Ammon's horn (tissue), 1 donor: Measurements from ENCODE around the gene SALL4.
"Not testable (repeated sequence)": the region's sequence is repeated elsewhere in the genome, so short reads cannot be mapped to it uniquely, and the experiment has no call there.

Source experiments
- DNase-seq: peaks from one replicate; pipeline ENCODE4 v3.0.0-alpha.2; 2016; ENCODE audit warnings: low spot score

The SALL4 gene

DNA sequence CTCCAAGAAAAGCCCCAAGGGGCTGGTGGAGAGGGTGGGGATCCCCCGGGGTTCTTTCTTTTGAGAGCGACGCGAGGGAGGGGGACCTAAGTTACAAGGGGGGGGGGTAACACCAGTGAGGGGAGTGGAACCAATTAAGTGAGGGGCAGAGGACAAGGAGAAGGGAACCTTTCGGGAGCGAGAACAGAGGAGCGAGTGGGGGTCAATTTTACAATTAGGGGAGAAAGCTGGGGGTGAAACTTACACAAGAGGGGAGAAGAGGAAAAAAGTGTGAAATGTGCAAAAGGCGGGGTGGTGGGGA lies 548 bp downstream of the SALL4 start:
- DNase-seq = no peak

DNA sequence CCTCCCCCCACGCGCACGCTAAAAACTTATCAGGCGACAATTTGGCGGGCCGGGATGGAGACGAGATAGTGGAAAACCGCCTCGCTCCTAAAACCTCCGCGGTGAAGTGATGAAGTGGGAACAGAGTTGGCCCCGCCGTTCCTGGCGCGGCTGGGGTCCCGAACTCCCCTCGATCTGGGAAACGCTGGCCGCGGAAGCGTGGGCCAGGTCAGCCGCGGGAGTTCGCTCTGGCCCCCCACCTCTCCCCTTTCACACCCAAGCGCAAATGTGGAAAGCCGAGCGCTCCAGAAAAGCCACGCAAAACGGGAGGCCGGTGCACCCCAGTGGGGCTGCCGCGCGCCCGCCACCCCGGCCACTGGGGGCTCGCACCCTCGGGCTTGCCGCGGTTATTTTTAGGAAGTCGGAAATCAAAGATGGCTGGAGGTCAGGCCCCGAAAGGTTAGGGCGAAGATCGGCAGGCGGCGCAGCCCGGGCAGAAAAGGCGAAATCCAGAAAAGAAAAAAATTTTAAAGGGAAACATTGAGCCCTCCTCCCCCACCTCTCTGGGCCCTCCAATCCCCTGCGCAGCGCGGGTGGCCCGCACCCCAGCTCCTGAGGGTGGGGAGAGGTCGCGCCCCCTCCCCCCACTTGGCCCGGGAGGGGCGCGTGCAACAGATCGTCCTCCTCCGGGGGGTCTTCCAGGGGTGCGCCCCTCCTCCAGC lies 1.0 kb downstream of the SALL4 start:
- DNase-seq = no peak

DNA sequence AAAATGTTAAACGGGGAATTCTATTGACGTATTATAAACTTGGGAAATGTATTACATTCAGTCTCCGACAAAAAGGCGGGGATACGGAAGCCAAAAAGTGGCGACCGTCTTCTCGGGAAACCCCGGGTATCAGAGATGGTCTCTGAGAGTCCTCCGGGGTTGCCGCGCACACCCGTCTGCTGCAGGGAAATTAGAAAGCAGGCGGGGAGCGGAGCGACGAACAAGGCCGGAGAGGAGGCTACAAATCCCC lies 1.5 kb downstream of the SALL4 start:
- no peak for DNase-seq

DNA sequence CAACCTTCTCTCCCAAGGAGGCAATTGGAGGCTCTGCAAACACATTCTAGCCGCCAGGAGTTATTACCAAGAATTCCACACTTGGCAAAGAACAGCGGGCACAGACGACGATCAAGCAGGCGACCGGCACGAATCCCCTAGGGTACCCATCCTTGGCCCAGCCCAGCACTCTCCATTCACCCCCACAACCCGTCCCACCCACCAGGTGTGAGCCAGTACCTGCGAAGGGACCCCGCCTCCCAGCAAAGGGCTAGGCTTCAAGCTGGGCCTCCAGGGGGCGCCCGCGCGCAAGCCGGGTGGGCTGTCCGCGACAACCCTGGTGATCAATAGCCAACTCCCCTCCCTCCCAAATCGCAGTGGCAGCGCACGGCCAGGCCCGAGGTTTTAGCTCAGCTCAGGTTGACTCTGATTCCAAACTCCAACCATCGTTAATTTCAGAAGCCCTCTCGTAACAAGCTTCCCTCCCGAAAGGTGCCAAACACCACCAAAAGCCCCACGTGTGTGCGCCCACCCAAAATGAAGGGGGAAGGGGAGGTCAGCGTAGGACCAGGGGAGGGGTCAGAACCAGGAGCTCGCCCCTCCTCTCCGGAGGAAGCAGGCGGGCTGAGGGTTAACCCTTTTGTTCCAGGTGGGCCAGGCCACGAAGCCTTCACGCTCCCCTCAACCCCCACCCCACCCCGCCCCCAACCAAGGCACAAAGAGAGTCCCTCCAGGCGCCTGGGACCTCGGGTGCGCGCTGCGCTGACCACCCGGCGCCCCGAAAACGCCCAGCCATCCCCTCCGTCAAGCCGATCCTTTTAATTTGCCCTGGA lies 2.1 kb downstream of the SALL4 start:
- DNase-seq = peak; percentile 36

DNA sequence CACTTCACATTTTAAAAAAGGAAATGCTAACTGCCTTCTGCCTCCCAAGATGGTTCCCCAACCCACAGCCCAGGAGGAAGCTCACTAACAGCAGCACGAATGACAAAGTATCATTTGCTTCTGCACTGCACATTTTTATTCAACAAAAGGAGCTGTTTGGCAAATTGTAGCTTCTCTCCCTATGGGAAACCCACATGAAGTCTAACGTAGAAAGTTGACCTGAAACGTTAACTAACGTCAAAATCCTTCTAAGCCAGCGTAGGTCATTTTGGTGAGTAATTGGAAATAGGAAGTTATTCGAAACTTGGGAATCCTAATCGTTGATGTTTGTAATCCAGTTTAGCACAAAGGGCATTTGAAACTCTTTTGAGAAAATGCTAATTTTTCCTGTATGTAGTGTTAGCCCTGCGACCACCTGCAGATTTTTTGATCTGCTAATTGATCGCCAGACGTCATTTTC lies 2.9 kb downstream of the SALL4 start:
- peak; percentile 20 for DNase-seq

DNA sequence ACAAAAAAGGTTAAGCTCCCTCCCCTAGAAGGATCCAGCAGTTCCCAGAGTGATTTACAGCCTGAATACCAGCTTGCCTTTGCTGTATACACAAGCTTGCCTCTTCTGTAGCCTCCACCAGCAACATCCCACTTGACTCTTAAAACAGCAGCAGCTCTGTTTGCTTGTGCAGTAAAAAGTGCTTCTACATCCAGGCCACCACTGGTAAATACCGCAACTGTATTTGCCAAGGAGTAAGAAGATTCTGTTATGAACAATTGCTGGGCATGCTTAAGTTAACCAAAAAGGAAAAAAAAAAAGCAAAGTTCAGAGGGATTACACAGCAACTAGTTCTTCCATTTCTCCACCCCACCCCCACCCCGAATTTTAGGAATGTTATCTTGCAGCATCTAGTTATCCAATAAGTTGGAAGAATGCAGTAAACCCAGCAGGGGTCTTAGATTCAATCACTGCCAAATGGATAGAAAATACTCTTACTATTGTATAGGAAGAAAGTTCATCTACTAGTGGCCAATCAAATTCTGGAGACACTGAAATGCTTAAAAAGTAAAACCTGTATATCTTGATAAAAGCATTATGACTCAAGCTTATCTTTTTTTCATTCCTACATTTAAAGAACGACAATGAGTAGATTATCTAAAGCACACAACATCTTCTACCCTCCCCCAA lies 4.8 kb downstream of the SALL4 start:
- DNase-seq = no peak

DNA sequence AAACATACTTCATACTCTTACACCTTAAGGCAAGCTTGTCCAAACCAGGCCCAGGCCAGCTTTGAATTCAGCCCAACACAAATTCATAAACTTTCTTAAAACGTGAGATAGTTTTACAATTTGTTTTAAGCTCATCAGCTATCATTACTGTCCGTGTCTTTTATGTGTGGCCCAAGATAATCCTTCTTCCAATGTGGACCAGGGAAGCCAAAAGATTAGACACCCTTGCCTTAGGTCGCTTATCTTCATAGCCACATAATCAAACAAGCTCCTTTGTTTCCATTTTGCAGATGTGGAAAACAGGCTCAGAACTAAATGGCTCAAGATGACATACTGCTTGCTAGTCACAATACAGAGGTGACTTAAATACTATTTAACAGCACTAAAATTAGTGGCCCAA lies 6.0 kb downstream of the SALL4 start:
- DNase-seq = no peak

DNA sequence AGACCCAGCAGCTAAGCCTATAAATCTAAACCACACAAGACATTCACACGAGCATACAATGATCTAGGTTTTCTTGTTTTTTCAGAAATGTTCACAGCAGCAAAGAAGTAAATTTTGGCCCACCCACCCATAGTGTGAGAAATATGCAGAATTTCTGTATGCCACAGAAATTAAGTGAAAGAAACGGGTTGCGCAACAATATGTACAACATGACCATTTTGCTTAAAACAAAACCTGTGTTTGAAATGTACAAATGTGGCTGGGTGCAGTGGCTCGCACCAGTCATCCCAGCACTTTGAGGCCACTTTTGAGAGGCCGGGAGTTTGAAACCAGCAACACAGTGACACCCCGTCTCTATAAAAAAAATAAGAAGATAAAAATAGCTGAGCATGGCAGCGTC lies 9.4 kb downstream of the SALL4 start:
- DNase-seq = no peak

DNA sequence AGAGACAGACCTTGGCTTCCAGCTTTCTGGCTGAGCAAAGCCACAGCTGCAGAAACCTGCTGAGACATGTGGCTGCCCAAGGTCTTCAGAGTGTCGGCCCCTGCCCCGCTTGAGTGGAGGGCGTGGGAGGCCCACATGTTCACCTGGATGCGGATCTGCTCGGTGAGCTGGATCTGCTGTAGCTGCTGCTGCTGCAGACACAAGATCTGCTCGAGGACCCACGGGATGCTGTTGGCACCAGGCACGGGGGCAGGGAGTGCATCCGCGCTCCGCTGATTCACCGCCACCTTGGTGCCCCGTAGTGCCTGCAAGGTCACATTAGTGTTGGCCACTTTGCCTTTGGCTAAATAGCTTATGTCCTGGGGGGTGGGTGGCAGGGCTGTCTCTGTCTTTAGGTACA lies 10.7 kb downstream of the SALL4 start:
- DNase-seq = no peak

DNA sequence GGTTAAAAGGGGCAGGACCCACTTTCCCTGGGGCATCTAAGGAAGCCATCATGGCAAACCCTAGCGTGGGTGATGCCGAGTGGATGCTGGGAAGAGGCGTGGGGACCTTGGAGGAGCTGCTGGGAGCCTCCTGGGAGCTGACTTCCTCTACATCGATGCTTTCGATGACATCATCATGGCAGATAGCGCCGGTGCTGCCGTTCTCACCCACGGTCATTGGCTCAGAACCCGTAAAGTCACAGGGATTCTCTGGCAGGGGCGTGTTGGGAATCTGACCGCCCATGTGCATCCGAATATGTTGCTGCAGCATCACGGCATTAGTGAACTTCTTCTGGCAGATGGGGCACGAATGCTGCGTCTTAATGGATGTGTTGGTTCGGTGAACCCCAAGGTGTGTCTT lies 12.1 kb downstream of the SALL4 start:
- no peak for DNase-seq

DNA sequence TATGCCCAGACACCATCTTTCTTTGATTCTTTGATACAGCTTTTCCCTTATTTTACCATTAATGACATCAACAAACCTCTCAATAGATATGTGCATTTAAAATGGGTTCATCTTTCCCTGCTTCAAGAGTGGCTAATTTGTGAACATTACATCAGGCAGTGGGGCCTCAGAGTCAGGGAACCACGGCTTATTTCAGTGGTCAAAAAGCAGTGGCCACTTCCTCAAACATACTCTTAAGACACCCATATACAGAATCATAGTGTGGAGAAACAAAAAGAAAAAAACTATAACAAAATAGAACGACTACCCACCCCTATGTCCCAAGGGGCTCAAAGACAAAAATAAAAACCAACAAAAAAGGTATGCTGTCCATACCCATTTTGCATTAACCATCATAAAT lies 12.9 kb downstream of the SALL4 start:
- no peak for DNase-seq

DNA sequence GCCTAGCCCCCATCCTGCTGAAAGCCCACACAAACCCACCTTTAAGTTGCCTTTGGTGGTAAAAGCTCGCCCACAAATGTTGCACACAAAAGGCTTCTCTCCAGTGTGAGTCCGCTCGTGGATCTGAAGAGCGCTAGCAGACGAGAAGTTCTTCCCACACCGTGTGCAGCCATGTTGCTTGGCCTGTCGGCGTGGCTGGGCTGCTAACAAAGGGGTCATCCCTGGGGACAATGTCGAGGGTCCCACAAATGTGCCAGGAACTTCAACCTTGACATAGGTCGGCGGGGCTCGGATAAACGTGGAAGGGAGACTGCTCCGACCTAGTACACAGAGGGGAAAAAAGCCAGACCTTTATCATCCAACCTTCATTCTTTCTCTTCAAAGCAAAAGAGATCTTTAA lies 13.5 kb downstream of the SALL4 start:
- no peak for DNase-seq

DNA sequence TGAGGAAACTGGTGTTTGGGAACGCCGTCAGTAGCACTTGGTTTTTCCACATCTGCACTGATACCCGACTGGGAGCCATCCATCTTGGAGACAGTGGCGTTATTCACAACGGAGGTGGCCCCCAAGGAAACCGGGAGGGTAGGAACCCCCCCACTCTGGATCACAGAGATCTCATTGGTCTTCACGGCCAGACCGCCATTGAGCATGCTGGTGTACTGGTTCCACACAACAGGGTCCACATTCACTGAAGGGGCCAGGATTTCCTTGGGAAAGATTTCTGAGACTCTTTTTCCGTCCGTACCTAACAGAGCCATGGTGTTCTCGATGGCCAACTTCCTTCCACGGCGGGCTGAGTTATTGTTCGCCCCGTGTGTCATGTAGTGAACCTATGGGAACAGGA lies 18.0 kb downstream of the SALL4 start:
- DNase-seq = no peak

DNA sequence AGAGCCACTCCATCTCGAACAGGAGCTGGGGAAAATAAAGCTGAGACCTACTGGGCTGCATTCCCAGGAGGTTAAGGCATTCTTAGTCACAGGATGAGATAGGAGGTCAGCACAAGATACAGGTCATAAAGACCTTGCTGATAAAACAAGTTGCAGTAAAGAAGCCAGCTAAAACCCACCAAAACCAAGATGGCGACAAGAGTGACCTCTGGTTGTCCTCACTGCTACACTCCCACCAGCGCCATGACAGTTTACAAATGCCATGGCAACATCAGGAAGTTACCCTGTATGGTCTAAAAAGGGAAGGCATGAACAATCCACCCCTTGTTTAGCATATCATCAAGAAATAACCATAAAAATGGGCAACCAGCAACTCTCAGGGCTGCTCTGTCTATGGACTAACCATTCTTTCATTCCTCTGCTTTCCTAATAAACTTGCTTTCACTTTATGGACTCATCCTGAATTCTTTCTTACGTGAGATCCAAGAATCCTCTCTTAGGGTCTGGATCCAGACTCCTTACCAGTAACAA lies 24.0 kb downstream of the SALL4 start:
- DNase-seq = not testable (repeated sequence)

DNA sequence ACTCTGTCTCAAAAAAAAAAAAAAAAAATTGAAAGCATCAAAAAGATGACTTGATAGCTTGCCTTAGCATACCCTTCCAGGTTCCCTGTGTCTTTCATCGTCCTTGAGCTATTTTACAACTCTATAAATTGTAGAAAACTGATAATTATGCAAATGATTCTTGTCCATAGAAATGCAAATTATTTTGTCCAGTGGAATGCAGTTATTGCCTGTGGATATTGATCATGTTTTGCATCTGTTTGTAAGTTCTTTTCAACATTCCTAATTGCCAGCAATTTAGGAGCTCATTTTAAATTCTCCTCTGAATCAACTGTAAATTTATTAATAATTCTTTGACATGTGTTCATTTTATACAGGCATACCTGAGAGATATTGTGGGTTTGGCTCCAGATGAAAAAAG lies 27.1 kb downstream of the SALL4 start:
- no peak for DNase-seq

DNA sequence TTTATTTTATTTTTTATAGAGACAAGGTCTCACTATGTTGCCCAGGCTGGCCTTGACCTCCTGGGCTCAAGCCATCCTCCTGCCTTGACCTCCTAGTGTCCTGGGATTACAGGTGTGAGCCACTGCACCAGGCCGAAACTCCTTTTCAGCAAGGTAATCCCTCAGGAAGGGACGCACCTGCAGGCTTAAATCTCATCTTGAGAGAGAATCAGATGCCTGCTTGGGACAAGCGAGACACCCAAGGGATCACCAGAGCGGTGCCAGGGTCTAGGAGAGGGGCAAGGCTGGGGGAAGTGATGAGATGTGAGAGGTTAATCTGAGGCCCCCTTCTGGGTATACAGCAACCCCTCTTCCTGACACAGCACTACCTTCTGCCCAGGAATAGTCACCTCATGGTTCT lies 30.1 kb downstream of the SALL4 start:
- DNase-seq = no peak

DNA sequence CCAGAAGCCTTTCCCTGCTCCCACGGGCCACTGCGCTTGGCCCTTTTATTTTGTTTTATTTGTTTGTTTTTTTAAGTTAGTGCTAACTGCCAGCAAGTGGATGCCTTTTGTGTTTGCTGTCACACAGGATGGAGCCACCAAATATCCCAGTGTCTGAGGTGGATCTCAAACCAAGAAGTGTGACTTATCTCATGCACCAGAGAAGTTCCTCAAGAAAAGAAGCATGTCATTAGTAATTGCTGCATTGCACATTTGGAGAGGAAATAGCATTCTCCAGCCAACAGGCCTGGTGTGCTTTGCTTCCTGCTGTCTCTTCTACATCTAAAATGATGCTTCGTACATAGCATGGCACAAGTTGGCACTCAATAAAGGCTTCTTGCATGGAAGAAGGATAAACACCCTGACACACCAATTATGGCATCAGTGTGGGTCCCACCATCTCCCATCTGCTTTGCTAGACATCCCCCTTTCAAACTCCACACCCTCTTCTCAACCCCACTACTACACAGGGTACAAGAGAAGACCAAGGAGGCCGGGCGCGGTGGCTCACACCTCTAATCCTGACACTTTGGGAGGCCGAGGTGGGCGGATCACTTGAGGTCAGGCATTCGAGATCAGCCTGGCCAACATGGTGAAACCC lies 32.2 kb downstream of the SALL4 start:
- no peak for DNase-seq

DNA sequence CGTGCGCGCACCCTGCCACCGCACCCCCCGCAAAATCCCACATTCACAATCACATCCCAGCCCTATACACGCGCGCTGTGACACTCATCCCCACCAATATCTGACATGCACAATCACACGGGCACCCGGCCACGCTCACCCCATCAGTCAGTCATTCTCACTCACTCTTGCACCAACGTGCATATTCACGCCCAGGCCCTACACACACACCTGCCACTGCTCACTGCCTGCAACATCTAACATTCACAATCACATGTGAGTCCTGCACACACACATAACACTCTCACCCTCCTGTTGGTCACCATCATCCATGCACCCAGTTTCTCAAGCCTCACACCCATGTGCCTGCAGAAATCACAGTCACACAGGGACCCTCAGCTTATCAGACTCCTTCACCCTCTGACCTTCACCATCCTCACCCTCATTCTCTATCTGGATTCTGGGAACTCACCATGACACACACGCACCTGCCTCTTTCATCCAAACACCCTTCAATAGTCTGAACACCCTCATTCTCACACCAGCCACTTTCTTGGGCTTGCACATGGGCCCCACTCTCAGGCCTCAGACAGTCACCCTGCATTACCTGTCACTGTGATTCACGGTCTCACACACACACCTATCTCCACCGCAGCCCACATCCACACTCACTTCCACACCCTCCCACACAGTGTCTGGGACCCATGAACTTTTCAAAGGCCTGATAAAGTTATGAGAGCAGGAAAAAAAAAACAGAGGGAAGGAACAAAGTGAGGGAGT lies 33.4 kb downstream of the SALL4 start:
- DNase-seq = peak; percentile 40

DNA sequence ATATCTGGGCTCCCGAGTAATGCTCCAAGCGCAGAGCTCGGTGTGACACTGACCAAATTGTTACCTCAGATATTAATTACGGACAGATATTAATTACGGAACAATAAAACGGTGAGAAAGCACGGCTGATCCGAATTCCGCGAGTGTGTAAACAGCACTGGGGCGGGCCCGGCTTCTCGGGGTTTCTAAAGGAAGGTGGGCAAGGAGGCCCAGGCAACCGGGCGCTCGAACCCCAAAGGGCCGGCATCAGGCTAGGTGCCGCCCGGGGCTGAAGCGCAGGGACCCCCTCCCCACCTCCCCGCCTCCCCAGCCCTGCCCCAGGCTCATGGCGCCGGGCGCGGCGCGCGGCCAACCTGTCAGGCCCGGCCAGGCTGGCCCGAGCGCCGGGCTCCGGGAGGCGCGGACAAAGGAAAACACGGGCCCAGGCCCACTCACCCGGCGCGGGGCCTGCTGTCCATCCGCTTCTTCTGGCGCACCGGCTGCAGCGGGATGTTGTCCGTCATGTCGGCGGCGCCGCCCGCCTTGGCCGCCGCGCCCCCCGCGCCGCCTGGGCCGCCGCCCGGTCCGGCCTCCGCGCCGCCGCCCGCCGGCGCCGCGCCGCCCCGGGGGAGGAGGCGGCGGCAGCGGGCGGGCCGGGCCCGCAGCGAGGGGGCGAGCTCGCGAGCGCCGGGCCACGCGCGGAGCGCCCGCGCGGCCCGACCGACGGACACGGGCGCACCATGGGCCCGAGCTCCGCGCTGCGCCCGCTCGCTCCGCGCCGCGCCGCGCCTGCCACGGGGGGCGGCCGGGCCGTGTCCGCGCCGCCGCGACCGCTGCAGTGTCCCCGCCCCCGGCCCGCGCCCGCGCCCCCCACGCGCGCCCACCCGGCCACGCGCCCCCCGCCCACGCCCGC lies 34.2 kb downstream of the SALL4 start, which contains the start of gene ATP9A:
Gene ATP9A (minus strand): TSS at position 524 of the 892 bp plus-strand sequence. CDS start 21 bp downstream, at position 503.
- peak; percentile 28 for DNase-seq

DNA sequence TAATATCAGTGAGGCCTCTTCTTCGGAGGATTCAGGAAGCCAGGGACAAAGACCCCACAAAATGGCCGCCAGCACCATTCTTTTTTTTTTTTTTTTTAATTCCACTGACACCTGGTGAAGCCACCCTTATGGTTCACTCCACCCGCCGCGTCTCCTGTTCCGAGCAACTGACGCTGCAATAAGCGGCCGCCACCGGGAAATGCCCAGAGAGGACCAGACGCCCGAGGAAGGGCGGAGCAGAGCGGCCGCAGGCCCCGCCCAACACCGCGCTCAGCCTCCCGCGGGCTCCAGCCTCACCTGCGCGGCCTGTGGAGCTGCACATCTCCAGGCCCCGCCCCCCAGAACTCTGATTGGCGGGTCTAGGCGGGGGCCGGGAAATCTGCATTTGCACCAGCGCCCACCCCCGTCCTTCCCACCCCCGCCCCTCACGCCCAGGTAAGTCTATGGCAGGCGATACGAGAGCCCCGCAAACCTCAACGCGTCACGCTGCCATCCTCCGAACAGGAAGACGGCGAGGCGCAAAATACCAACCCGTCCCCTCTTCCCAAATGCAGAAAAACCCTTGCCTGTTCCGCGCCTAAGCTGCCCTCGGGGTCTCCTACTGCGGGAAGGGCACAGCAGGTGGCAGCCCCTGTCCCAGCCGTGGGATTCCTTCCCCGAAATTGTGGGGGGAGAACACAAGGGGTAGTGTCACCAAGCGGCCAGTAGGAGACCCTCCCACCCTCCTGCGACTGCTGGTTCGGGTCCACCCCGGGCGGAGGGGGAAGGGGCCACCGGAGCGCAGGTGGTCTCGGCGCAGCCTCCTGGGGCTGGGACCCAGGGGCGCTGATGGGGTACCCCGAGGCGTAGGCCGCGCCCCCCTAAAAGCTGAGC lies 35.1 kb downstream of the SALL4 start:
- peak; percentile 77 for DNase-seq
